ENCODE data around the gene RNF11. TPM values are rescaled to one million over a fixed set of nuclear protein-coding genes. Genes with fewer than 3 reads are reported as not detected.
A peak's percentile ranks its signal among the peaks of the same experiment; 100 is the strongest.

The RNF11 gene
- total and polyA plus RNA-seq, 7 donors = 64.3 to 137 (median 107) TPM

DNA sequence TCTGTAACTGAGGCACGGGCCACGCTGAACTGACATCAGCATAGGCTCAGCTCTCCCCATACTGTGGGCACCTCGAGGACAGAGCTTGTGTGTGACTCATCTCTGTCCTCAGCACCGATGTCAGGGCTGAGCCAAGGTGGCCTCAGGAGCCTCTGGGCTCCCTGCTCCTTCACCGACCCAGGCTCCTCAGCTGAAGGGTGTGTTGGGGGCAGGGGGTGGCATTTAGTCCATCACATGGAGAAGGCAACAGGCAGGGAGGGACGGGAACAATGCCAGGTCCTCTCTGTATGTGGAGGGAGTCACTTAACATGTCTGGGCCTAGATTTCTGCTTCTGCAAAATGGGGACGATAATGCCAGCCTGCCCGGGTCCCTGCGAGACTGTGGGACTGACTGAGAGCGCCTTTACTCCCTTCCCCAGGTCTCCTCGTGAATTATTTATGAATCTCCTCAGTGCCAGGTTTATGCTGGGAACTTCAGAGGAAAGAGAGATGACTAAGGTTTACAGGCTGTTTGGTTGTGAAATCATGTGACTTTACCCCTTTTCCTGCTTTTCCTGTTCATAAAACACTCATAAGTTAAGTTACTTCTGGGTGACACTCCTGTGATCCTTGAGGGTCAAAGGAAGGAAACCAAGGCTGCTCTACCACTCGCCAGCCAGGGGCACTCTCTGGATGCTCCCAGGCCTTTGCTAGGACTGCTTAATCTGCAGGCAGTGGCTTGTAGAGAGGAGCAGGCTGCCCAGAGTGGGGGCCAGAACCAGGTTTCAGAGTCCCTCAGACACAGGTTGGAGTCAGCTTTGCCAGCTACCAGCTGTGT, 78.1 kb downstream of the RNF11 start:
- WGBS, 3 donors = 74 to 78% (median 77%) methylated on average over 12 of the region's 12 CpGs
- no peaks in the 10 kb centered on the region for H3K36me3 ChIP-seq (ENCODE audit: insufficient read depth in 1 of 2, low read depth in 1 of 2)
- intact Hi-C loops (cut with DNase I) = no loop called here
- TF ChIP-seq, protein P1, sequence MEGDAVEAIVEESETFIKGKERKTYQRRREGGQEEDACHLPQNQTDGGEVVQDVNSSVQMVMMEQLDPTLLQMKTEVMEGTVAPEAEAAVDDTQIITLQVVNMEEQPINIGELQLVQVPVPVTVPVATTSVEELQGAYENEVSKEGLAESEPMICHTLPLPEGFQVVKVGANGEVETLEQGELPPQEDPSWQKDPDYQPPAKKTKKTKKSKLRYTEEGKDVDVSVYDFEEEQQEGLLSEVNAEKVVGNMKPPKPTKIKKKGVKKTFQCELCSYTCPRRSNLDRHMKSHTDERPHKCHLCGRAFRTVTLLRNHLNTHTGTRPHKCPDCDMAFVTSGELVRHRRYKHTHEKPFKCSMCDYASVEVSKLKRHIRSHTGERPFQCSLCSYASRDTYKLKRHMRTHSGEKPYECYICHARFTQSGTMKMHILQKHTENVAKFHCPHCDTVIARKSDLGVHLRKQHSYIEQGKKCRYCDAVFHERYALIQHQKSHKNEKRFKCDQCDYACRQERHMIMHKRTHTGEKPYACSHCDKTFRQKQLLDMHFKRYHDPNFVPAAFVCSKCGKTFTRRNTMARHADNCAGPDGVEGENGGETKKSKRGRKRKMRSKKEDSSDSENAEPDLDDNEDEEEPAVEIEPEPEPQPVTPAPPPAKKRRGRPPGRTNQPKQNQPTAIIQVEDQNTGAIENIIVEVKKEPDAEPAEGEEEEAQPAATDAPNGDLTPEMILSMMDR (IDR thresholded peaks at IDR 0.05) = no peak
- DNase-seq = no peak
- ATAC-seq = peak; percentile 33 to 66 (median 46)
- H3K27ac ChIP-seq = no peak overlapping the region
- H3K9me3 ChIP-seq = no peaks in the 10 kb centered on the region
- no peaks in the 10 kb centered on the region for H3K4me1 ChIP-seq
- H3K27me3 ChIP-seq (ENCODE audit: insufficient read depth in 3 of 3, low read length in 2 of 3) = peaks cover 0 to 2% (median 0%) of the 10 kb centered on the region in 3 donors
- H3K4me3 ChIP-seq = no peak overlapping the region

DNA sequence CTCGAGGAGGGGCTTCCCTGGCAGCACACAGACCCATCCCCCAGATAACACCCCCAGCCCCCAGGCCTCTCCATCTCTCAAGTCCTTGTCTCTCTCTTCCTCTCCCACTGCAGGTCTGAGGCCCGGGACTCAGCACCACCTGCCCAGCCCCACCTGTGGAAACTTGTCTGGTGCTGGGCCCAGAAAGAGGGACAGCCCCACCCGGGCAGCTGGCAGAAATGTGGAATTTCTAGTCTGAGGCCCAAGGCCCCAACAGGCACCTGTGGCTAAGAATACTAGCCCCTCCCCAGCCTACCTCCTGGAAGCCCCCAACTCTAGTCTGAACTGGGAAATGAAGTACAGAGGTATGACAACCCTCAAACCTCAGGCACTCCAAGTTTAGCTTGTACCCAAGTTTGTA, 78.9 kb downstream of the RNF11 start:
- WGBS, 3 donors = 45 to 51% (median 50%) methylated on average over 3 of the region's 3 CpGs
- Histone ChIP-seq H3K27me3 (ENCODE audit: insufficient read depth in 3 of 3, low read length in 2 of 3) (peaks cover 0 to 2% (median 0%) of the 10 kb centered on the region in 3 donors), H3K4me3 (no peak overlapping the region), H3K4me1 (no peaks in the 10 kb centered on the region), H3K27ac (no peak overlapping the region), H3K36me3 (ENCODE audit: insufficient read depth in 1 of 2, low read depth in 1 of 2) (no peaks in the 10 kb centered on the region), H3K9me3 (no peaks in the 10 kb centered on the region)
- TF ChIP-seq, protein P1 (IDR thresholded peaks at IDR 0.05) = no peak
- ATAC-seq (no peak), DNase-seq (no peak)
- intact Hi-C loops (cut with DNase I) = no loop called here

DNA sequence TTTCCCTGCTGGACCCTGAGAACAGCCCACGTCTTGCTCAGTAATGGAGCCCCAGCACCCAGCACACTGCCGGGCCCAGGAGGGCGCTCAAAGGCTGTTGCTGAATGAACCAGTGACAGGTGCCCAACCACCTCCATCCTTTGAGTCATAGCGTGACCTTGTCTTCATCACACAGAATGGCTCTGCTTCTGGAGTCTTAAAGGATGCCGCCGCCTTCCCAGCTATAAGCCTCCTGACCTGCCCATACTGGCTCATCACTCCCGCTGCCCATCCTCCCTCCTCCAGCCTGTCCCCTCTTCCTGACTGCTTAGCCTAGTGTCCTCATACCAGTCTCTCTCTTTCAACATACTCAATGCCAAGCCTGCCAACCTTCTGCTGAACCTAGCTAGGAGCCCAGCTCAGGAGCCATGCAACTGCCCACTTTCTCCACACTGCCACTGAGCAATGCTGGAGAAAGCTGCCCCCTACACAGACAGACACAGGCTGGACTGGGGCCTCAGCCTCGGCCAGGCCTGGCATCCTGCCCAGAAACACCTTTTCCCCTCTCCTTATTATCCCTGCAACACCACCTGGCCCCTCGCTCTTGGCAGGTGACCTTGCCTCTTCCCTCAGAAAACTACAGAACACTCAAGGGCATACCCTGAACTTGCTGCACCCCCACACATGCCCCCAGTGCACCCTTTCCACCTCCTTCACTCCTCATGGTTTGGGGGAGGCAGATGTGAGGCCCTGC, 80.2 kb downstream of the RNF11 start:
- Histone ChIP-seq H3K27me3 (ENCODE audit: insufficient read depth in 3 of 3, low read length in 2 of 3) (peaks cover 0 to 2% (median 0%) of the 10 kb centered on the region in 3 donors), H3K4me1 (no peaks in the 10 kb centered on the region), H3K36me3 (ENCODE audit: insufficient read depth in 1 of 2, low read depth in 1 of 2) (no peaks in the 10 kb centered on the region), H3K27ac (no peak overlapping the region), H3K9me3 (no peaks in the 10 kb centered on the region), H3K4me3 (no peak overlapping the region)
- 87 to 91% (median 91%) methylated on average over 9 of the region's 9 CpGs for WGBS, 3 donors
- peak in 1 of 4 donors; percentile 16 for ATAC-seq
- TF ChIP-seq, protein P1 (IDR thresholded peaks at IDR 0.05) = no peak
- intact Hi-C loops (cut with DNase I) = no loop called here
- DNase-seq = no peak

DNA sequence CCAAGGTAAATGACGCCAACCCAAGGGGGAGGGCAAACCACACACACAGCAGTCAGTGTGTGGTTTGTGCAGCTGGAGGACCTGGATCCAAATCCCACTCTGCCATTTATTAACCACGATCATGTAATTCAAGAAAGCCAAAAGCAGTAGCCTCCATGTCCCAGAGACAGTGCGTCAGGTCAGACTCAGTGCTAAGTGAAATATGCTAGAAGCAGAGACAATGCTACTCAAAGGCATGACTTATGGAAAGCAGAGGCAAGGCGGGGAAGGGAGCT, 80.7 kb downstream of the RNF11 start:
- H3K4me1 ChIP-seq = no peaks in the 10 kb centered on the region
- H3K4me3 ChIP-seq = no peak overlapping the region
- TF ChIP-seq, protein P1 (IDR thresholded peaks at IDR 0.05) = no peak
- ATAC-seq (no peak), DNase-seq (no peak)
- H3K9me3 ChIP-seq = no peaks in the 10 kb centered on the region
- 83 to 86% (median 86%) methylated on average over 4 of the region's 4 CpGs for WGBS, 3 donors
- intact Hi-C loops (cut with DNase I) = no loop called here
- H3K27me3 ChIP-seq (ENCODE audit: insufficient read depth in 3 of 3, low read length in 2 of 3) = peaks cover 0 to 2% (median 0%) of the 10 kb centered on the region in 3 donors
- H3K27ac ChIP-seq = no peak overlapping the region
- no peaks in the 10 kb centered on the region for H3K36me3 ChIP-seq (ENCODE audit: insufficient read depth in 1 of 2, low read depth in 1 of 2)
